Stimulated activated CD8-positive, alpha-beta memory T cell treated with anti-CD3 and anti-CD28 coated beads, Interleukin-15, amount 100 ng/mL, for 4 hours (primary cell): Measurements from ENCODE around the gene IBSP.

Experiments
- DNase-seq, 2 donors: peaks; one replicate each; pipeline ENCODE4 v3.0.0-alpha.2; 2020; ENCODE audit warnings: low read depth in 2 of 2

The IBSP gene, protein sequence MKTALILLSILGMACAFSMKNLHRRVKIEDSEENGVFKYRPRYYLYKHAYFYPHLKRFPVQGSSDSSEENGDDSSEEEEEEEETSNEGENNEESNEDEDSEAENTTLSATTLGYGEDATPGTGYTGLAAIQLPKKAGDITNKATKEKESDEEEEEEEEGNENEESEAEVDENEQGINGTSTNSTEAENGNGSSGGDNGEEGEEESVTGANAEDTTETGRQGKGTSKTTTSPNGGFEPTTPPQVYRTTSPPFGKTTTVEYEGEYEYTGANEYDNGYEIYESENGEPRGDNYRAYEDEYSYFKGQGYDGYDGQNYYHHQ

DNA sequence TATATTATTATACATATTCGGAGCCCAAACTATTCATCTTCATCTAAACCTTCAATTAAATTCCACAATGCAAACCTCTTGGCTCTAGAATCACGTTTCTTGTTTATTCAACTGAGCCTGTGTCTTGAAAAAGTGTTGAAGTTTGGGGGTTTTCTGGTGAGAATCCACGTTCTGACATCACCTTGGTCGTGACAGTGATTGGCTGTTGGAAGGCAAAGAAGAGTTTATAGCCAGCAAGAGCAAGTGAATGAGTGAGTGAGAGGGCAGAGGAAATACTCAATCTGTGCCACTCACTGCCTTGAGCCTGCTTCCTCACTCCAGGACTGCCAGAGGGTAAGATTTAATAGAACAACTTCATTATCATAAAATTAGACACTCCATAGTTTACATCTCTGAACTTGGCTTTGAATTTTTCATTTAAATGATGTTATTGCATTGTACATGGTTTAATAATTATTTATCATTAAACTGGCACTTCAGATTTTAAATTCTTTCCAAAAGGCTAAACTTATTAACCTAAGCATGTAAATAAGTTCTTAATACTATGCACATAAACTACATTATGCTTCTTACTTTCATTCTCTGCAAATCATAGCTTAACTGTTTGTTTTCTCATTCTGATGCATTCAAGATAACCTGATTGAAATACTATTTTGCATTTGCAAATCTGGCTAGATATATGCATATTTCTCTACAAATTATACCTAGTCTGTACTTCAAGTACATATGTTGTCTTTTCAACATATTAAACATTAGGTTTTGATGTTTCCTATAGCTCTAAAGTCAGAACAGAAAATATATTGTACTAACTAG, at the start of gene IBSP:
TSS of gene IBSP (plus strand) at position 254 of the 813 bp plus-strand sequence. CDS start 2,808 bp downstream, outside the sequence.
- DNase-seq: no peak

DNA sequence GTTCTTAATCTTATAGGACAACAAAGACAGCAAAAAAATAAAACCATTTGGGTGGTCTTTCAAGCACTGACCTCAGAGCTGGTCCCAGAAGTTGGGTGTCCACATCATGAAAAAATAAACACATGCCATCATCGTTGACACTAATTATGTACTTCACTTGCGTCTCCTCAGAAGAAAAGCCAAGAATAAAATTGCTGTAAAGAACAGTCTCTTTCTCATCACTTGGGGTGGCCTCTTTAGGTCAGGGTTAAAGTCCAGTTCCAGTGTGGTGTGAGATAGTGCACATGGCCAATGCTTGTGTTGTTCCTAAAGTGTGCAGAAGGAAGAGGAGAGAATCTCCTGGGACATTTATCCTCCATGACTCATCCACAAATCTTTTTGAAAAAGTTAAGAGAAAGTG, 49.5 kb upstream of the IBSP start:
- DNase-seq: no peak

DNA sequence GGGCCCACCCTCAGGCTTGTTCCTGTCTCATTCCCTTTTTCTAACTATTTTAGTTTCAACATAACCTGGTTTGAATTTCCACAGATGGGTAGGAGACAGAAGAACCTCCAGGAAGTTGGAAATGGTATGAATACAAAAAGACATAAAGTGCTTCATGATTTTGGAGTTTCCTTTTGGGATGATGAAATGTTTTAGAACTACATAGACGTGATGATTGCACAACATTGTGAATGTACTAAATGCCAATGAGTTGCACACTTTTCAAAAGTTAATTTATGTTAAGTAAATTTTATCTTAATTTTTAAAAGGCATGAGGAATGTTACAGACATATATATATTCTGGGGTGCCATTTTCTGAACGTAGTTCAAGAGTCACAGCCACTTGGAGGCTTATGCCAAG, 41.1 kb upstream of the IBSP start:
- DNase-seq: no peak

DNA sequence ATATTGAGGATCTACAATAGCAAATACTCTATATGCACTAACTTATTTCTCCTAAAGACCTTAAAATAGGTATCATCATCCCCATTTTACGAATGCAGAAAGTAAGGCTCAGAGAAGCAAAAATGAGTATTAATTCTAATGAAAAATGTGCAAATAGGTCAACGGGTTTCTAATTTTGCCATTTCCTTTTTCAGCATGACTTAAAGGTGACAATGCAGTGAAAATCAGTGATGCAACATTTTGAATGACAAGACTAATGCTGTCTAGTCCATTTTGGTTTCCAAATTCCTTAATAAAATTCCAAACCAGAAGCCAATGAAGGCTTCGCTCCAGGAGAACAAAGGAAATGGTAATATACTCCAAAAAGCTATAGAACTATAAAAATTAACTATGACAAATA, 37.0 kb upstream of the IBSP start:
- DNase-seq: no peak

DNA sequence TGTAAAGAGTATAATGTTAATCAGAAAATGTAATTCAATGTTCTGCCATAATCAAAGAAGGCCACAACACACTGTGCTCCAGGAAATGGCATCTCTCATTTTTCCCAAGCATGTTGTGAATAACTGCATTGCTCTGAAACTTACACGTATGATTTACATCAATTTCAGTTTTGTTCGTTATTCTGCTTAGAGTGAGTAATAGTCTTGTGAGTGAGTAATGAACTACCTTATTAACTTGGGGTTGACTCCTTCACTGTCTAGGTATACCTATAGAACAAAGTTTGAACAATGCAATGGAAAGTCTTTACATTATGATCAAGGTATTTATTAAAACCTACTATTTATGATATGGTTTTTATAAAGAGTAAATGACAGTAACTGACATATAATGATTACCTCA, 17.8 kb upstream of the IBSP start:
- DNase-seq: no peak

DNA sequence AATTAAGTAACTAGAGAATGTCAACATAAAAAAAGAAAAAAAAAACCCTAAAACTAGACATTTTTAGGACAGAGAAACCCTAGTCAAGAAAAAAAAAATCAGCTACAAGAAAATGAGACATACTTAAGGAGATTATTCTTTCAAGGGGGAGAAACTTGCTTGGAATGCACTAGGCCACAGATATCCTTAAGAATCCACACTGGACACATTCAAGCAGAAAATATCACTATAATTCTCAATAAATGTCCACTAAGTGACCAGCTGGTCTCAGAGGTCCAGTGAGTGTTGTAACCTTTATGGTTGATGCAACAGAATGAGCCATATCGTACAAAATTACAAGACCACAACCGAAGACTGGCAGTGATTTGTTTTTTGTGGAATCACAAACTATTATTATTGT, 15.6 kb upstream of the IBSP start:
- DNase-seq: no peak

DNA sequence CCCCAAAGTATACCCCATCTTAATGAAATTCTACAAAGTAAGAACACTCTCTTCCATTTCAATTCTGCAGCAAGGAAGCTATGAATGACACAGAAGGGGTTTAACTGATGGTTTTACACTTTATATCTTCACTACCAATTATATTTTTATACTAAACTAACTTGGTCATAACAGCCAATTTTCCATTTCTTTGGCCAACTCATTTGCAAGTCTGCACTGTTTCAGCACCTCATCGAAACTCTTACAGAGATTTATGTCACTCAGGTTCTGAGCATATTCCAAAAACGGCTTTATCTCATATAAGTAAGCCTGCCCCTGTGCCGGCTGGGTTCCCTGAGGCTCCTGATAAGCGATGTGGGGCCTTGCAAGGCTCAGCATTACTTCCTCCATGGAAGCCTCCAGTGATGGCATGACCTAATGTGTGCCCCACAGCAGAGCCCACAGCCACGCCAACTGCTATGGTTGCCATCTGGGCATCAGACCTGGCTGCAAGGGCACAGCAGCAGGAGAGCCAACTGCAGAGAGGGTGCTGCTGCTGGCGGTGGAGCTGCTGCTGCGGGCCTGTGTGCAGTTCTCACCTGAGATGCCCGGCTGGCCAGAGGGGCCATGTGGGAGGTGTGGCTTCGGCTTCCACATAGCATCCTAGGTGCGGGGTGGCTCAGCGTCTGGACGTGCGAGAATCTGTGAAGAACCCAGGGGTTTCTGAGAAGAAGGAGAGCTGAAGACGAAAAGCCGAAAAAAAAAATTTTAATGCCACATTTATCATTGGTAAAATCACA, 13.4 kb upstream of the IBSP start:
- DNase-seq: no peak

DNA sequence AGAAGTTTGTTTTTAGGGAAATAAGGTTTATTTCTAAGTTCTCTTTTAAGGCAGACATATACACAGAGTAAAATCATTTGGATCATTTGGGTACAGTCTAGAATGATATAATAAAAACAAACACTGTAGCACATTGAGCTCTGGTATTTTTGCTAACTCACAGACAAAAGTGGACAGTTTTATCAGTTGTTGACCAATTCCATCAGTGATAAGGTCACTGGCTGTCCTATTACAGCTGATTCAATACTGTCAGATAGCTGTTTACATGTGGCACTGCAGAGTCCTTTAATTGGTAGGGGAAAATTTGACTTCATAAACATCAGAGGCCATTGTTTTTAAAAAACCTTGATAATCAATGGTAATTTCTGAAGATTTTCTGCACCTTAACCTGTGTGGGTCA, 3.5 kb downstream of the IBSP start:
- no peak for DNase-seq

DNA sequence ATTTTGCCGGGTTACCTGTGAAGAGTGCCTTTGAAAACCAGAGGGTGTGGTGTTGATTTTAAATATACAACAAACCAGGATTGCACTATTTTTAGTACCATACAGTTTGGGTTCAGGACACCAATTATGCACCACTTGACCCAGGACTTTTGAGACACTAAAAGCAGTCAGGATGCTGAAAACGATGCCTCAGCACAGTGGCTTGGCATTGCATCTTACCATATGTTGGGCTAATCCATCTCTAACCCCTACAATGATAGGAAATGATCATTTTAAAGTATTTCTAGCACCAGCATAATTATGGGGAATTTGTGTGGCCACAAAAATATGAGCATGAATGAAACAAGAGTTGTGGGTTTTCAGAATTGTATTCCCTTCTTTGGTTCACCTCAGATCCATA, 4.1 kb downstream of the IBSP start:
- DNase-seq: no peak

DNA sequence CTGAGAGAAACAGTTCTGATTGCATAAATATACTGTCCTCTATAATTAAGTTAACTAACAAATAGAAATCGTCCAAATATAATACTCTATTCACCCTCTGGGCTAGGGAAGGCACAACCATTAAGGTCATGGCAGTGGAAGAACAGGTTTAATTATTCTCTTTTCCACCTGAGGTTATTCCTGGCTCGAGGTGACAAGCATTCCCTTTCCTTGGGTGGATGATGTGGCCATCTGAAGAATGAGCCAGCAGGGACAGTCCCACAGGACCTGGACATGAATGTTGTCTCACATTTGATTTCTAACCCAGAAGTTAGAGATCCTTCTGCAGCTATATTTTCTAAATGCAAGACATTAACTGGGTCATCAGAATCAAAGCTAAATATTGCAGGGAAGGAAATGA, 5.5 kb downstream of the IBSP start:
- DNase-seq: no peak

DNA sequence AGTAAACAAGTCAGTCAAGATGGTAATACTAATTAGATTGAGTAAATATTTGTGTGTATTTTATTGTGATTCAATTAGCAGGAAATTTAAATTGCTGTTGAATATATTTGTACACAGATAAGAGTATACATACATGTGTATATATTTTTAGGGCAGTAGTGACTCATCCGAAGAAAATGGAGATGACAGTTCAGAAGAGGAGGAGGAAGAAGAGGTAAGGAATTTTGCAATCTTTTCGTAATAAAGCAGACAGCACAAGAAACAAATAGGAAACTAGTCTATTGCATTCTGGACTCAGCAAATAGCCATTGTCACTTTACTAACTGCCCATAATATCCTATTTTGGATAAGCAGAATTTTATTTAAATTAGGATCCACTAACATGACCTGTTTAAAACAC, 6.6 kb downstream of the IBSP start:
- no peak for DNase-seq

DNA sequence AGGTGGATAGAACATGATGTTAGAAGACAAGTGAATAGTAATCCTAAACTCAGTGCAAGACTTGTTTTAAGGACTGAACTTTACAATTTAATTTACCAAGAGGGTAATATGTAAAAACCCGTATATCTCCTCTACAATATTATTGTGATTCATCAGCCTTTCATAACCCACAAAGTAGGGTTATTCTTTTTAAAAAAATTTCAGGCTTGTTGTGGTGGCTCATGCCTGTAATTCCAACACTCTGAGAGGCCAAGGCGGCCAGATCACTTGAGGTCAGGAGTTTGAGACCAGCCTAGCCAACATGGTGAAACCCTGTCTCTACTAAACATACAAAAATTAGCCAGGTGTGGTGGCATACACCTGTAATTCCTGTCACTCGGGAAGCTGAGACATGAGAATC, 7.2 kb downstream of the IBSP start:
- no peak for DNase-seq

DNA sequence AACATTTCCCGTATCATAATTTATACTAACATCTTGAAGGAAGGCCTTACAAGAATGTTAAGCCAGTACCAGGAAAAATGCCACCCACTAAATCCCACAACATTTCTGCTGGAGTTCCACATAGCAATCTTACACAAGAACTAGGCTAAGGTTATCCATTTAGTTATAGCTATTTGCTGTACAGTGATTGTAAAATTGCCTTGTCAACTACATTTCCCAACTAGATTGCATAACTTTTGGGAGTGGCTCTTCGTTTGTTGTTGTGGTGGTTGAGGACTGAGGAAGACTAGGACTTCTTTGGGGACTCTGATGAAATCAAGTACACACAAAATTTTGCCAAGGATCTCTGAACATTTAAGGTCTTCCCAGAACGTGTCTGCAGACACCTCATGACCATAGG, 8.0 kb downstream of the IBSP start:
- no peak for DNase-seq

DNA sequence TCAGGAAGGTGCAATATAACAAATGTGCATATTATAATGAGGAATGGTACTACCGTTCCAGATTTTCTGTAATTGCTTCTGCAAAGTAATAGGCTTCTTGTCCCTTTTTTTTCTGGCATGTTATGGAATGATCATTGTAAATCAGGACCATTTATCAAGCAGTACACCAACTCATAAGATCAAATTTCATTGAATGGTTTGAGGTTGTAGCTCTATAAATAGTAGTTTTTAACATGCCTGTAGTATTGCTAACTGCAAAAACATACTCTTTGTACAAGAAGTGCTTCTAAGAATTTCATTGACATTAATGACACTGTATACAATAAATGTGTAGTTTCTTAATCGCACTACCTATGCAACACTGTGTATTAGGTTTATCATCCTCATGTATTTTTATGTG, 12.6 kb downstream of the IBSP start:
- no peak for DNase-seq

DNA sequence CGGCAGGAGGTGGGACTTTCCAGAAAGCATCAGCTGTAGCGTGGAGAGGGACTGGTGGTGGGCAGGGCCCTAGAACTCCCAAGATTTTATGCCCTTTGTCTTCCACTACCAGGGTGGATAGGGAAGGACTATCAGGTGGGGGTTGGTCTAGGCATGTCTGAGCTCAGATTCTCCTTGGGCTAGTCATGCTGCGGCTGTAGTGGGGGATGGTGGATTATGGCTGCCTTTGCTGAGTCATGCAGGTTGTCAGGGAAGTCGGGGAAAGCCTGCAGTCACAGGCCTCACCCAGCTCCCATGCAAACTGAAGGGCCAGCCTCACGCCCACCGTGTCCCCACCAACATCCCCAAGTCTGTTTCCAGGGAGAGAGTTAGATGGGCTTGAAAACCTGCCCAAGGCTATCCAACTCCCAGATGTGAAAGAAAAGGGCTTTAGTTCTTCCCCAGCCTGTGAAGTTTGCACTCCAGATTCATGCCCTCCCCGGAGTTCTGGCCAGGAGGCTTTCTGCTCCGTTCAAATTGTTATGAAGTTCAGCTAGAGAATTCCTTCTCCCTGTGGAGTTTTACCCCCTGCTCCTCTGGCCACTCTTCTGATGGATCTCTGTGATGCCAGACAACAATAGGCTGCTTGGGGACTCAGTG, 20.0 kb downstream of the IBSP start:
- DNase-seq: no peak

DNA sequence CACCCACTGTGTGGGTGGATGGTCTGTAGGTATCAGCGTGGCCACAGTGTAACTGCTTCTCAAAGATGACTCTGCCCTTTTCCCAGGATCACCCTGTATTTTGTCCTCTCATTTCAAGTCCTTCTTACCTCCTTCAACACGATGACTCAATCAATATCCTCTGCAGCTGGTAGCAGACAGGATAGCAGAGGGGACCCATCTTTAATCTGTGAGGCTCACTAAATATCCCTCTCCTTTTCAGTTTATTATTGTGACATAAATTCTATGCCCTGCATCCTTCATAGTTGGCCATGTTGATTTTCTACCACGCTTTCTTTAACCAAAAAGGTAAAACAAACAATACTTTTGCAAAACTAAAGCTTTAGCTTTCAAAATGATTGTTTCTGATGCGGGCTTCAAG, 23.8 kb downstream of the IBSP start:
- no peak for DNase-seq

DNA sequence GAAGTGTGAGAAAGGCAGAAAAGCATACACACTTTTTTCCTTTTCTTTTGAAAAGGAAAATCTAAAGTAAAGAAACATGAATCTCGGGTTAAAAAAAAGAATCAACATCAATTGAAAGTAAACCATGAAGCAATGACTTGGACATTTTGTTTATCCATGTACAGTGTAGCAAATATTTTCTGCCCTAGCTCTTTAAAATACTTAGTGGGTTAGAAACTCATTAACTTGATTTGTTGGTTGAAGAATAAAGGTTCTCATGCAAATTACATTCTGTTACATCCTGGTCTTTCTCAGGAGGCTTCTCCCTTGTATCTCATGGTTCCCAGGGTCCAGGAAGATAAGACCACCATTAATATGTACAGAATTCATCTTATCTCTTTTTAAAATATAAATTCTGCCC, 24.4 kb downstream of the IBSP start:
- no peak for DNase-seq

DNA sequence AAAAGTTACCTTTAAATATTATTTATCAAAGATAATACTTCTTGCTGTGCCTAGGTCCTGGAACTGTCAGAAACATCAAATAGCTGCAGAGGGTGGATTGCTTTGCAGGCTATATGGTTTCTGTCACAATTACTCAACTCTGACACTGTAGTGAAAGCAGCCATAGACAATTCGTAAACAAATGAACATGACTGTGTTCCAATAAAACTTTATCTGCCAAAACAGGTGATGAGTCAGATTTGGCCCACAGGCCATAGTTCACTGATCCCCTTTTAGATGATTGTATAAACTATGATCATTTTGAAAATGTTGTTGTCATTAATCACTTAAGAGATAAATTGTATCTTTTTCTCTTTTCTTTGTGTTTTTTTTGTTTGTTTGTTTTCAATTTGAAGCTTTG, 25.0 kb downstream of the IBSP start:
- DNase-seq: no peak

DNA sequence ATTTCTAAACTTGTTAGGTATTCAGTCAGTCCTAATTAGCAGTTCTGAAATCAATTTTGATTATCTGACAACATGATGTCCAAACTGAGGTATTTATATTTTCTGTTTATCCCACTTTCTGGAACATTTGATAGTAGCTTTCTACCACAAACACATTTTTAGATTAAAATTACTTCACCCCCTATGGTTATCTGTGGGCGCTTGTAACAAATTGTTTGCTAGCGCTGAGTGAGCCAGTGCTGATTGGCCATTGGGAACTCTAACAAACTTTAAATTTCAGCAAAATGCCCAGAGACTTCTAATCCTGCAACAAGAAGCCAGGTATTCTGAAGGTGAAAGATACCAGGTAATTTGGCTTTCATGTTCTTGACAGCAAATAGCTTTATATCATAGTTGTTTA, 33.3 kb downstream of the IBSP start, which contains the start of gene MEPE:
TSS of gene MEPE (plus strand) at position 301 of the 400 bp plus-strand sequence. CDS start 1,746 bp downstream, outside the sequence.
- DNase-seq: no peak

DNA sequence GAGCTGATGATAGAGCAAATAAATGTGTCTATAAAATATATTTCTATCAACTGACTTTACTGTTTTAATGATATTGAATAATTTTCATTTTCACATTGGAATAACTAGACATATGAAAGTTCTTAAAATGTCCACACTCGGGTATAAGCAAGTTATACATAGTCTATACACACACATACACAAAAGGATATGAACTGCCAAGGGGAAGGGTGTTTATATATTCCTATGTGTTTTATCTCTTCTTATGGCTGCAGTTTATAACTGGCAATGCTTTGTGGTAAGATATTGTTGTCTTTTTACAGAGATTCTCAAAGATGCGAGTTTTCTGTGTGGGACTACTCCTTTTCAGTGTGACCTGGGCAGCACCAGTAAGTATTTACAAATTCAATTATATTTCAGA, 35.0 kb downstream of the IBSP start:
- no peak for DNase-seq

DNA sequence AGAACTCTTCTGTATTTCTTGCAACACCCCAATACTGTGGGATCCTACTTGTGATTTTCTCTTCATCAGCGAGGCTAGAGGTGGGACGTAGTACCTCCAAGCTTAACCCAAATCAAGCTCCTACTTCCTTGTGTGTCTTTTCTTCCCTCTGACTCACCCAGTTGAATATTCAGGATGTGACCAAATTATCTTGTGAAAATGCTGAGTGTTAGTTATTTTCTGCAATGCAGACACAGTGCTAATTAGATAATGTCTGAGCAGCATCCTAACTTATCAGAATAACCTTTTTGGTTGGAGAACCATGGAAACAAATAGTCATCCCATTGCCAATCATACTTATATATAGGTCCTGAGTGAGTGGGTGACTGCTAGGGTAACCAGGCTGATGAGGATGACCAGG, 35.8 kb downstream of the IBSP start:
- DNase-seq: no peak

DNA sequence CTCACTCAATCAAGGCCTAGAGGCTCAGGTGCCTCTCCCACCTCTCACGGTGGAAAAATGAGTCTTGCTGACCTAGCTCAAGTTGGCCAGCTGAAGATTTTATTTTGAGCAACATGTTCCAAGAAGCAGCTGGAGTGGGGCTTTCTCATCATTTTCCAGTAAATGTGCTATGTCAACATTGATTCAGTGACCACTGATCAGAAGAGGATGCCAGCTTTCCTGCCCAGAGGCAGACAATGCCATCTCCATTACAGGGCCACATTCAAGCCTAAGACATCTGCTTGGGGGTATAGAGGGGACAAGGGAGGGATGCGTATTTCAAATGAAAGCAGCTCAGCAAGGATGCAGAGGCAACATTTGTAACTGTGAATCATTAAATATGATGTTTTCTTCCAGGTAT, 36.4 kb downstream of the IBSP start:
- DNase-seq: no peak
